Posterior cingulate gyrus (tissue), 11 donors: Measurements from ENCODE around the gene TIMM10.
A peak's percentile ranks its signal among the peaks of the same experiment; 100 is the strongest.

Source experiments
- DNase-seq, 10 donors: peaks; one replicate each; pipeline versions ENCODE4 v3.0.0 to v3.0.0-alpha.2; 2020 to 2021; ENCODE audit warnings: mixed read lengths in 3 of 10
- intact Hi-C: fragments of 100-400 bp; cut with DNase I; formaldehyde crosslinking; loops from one replicate; pipeline ENCODE4 v1.15.1; 2023

Gene TIMM10, protein sequence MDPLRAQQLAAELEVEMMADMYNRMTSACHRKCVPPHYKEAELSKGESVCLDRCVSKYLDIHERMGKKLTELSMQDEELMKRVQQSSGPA

GRCh38 chr11:57530596-57531507, at the start of gene TIMM10:
TSS of gene TIMM10 (minus strand) at chr11:57530754. CDS start at chr11:57530189, 565 bp downstream.
- intact Hi-C loops, result loop anchor here (5.0 kb wide), 2 partner anchors 36 to 194 kb away; partner anchors contain the start of genes P2RX3, SSRP1 and UBE2L6
- DNase-seq, result peak; percentile 91 to 99 (median 96)

DNA sequence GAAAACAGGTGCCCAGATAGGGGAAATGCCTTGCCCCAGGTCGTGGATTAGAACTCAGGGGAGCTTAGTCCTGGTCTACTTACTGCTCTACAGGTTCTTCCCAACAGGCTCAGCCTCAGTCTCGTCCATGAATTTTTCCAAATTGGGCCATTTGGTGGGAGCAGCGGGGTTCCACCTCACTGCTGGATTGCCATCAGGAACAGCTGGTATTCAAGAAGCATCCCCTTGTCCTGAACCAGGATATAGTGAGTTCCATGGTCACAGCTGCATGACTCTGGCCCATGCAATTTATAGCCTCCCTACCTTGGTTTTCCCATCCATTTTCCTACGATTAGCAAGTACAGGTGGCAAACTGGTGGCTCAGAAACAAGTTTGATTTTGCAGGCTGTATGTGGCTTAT, 43.5 kb upstream of the TIMM10 start:
- intact Hi-C loops, result no loop called here

DNA sequence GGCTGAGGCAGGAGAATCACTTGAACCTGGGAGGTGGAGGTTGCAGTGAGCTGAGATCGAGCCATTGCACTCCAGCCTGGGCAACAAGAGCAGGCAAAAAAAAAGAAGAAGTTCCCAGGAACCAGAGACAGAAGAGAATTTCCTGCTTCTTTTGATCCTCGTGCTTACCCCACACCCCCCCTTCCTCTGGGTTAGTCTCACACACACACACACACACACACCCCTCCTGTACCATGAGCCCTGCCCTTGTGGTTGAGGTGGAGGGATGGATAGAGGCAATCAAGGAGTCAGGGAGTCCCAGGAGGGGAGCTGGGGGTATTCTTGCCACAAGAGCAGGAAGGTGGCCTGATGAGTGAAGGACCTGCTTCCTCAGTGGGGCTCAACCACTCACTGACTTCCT, 41.1 kb upstream of the TIMM10 start:
- peak in 1 of 10 donors; percentile 21 for DNase-seq
- intact Hi-C loops, result no loop called here

More for the DNA sequence above, 43.5 kb upstream of the TIMM10 start:
- DNase-seq, result no peak

- peak in 4 of 10 donors; percentile 13 to 87 (median 82) for DNase-seq
These were observed 37.8 kb upstream of the TIMM10 start for GRCh38 chr11:57568330-57568766.

DNA sequence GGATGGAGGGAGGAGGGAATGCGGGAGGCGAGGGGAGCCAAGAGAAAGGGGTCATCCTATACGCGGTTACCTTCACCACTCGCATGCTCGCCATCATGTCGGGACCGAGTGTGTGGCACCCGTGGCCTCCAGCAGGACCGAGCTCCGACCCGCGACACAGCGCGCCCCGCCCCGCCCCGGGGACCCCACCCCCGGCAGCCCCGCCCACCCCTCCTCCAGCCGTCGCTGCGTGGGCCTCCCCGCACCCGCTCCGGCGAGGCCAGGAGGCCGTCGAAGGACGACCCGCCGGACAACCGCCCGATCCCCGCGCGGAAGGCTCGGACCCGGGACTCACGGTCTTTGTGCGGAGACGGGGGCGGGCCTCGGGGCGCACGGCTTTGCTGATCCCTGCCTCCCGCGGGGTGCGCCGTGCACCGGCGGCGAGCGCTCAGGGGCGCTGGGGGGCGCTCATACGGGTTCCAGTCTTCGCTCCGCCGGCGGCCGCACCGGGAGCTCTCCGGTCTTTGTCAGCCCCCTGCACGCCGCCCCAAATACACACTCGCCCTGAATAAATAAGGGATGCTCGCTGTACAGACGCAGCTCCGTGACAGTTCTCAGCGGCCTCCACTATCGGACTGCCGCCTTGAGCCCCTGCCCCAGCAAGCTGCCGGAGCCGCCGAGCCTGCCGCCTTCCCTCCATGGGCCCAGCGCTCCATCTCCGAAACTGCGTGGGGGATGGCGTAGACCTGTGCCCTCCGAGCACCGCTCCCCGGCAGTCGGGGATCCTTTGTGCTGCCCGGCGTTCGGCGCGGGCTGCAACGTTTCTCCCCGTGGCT, 37.2 kb upstream of the TIMM10 start, which contains the start of gene UBE2L6:
Gene UBE2L6, minus strand, starts transcription at position 158 of the 815 bp plus-strand sequence. Its CDS starts 61 bp downstream, at position 97.
- intact Hi-C loops, result loop anchor here (1.0 to 5.0 kb wide), 2 partner anchors 35 to 77 kb away; partner anchors contain the start of gene TIMM10
- DNase-seq, result peak; percentile 51 to 96 (median 80)

More at GRCh38 chr11:57568330-57568766, 37.8 kb upstream of the TIMM10 start:
- intact Hi-C loops, result loop anchor here (1.0 to 5.0 kb wide), 2 partner anchors 36 to 76 kb away; partner anchors contain the start of gene TIMM10

DNA sequence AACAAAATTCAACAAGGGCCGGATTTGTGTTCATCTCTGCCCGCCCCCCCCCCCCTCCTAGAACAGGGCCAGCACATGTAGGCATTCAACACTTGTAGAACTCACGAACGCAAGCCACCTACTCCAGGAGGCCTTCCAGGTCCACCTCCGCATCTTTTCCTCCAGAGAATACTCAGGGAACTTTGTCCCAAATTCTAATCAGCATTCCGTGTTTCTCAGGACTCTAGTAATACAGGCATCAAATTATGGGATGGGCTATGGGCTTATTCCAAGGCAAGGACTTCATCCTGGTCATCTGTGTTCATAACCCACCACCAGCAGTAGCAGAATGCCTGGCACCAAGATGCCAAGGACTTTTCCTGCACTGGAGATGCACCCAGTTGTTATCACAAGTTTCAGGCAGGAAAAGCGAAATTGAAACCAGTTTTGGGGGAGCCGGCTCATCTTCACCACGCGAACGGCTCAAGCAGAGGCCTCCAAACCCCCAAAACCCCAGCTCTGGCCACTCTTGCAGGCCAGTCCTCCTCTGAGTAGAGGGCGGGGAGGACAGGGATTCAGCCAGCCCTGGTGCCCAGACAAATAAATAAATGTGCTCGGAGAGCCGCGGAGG, 36.5 kb upstream of the TIMM10 start:
- intact Hi-C loops, result loop anchor here (5.0 kb wide), 1 partner anchor 35 kb away; the partner anchor contains the start of gene TIMM10
- peak in 3 of 10 donors; percentile 14 to 67 (median 14) for DNase-seq

- peak in 1 of 10 donors; percentile 22 for DNase-seq
- intact Hi-C loops, result loop anchor here (5.0 kb wide), 1 partner anchor 34 kb away; the partner anchor contains the start of gene TIMM10
These were observed 35.7 kb upstream of the TIMM10 start for GRCh38 chr11:57566005-57566904.

DNA sequence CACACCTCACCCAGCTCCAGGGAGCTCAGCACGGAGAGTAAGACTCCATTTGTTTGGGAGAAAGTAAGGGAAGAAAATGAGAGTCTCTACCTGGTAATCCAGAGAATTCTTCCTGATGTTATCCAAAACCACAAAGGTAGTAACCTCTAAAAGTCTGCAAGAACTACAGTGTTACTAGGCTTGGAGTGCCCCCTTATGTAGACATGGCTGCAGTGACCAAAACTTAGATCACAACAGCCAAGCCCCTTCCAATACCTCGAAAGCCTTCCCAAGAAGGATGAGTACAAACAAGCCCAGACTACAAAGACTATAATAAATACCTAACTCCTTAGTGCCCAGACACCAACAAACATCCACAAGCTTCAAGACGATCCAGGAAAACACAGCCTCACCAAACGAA, 32.0 kb upstream of the TIMM10 start:
- intact Hi-C loops, result no loop called here
- DNase-seq, result no peak

DNA sequence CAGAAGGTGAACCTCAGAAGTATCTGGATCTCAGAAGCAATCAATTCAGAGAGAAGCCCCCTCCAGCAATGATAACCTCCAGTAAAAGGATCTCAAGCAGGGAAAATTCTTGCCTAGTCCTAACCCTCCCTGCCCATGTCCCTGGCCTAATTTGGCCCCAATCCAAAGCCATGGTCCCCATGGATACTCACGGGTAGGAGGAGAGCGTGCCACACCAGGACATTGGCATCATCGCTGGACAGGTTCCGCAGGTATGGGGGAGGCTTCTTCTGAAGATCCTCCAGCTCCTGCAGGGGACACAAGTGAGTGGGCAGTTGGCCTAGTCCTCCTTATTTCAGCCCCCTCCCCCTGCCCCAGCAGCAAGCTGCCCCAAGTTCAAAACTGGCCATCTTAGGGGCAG, 29.6 kb upstream of the TIMM10 start:
- intact Hi-C loops, result no loop called here
- peak in 1 of 10 donors; percentile 11 for DNase-seq

DNA sequence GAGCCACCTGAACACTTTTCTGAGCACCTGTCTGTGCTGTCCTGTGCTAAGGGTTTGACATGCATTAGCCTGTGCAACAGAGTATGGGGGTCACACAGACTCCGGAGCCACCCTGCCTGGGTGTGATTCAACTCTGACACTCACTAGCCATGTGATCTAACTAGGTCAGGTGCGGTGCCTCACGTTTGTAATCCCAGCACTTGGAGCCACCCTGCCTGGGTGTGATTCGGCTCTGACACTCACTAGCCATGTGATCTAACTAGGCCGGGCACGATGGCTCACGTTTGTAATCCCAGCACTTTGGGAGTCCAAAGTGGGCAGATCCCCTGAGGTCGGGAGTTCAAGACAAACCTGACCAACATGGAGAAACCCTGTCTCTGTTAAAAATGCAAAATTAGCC, 25.5 kb upstream of the TIMM10 start:
- intact Hi-C loops, result no loop called here
- peak in 1 of 10 donors; percentile 31 for DNase-seq

- intact Hi-C loops, result no loop called here
These were observed 24.8 kb upstream of the TIMM10 start for GRCh38 chr11:57555393-57555792.

GRCh38 chr11:57552479-57552878, 21.9 kb upstream of the TIMM10 start:
- no peak for DNase-seq
- intact Hi-C loops, result no loop called here

More at GRCh38 chr11:57555393-57555792, 24.8 kb upstream of the TIMM10 start:
- no peak for DNase-seq

DNA sequence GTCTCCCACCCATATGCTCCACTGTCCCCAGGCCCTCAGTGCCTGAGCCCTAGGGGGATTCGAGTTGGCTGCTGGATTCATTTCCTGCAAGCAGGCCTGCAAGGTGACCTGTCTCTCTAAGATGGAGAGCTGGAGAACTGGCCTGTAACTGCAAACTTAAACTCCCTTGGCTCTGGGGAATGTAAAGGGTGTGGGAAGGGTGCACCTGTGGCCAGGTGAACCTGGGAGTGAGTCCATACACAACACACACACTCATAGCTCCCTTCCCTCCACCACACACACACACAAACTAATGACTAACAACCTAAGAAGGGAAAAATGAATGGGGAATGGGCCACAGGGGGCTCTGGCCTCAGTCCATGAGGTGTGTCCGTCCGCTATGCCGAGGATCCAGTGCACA, 21.4 kb upstream of the TIMM10 start:
- intact Hi-C loops, result no loop called here

DNA sequence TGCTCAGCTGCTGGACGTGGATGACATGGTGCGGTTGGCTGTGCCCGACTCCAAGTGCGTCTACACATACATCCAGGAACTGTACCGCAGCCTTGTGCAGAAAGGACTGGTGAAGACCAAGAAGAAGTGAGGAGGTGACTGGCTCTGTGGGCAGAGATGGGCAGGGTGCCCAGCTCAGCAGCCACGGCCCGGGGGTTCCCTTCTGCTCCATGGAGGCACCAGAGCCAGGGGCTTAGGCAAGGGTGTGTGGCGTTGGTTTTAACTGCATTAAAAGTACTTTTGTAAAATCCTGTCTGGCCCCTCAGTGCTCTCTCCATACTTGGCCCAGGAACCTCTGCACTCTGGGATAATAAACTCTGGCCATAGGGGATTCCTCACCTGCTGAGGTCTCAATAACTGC, 19.4 kb upstream of the TIMM10 start:
- peak in 1 of 10 donors; percentile 52 for DNase-seq
- intact Hi-C loops, result no loop called here

More for the DNA sequence above, 21.4 kb upstream of the TIMM10 start:
- no peak for DNase-seq

DNA sequence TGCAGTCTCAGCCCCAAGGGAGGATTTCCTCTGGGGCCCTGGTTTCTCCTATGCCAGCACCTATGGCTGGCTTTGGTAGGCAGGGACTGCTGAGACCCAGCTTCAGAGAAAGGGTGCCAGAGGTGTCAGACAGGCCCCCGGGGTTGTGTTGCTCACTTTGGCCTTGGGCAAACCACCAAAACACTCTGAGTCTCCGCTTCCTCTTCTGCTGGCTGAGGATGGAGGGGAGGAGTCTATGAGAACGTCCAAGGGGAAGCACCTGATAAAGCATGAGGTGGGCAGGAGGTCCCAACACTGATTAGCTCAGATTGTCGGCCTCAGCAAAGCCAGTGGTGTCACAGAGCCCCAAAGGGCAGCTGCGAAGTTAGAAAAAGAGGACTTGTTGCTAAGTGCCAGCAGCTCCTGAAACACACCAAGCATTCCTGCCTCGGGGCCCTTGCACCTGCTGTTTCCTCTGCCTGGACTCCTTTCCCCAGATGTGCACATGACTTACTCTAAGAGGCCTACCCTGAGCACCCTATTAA, 17.4 kb upstream of the TIMM10 start:
- intact Hi-C loops, result no loop called here
- DNase-seq, result peak in 1 of 10 donors; percentile 68

DNA sequence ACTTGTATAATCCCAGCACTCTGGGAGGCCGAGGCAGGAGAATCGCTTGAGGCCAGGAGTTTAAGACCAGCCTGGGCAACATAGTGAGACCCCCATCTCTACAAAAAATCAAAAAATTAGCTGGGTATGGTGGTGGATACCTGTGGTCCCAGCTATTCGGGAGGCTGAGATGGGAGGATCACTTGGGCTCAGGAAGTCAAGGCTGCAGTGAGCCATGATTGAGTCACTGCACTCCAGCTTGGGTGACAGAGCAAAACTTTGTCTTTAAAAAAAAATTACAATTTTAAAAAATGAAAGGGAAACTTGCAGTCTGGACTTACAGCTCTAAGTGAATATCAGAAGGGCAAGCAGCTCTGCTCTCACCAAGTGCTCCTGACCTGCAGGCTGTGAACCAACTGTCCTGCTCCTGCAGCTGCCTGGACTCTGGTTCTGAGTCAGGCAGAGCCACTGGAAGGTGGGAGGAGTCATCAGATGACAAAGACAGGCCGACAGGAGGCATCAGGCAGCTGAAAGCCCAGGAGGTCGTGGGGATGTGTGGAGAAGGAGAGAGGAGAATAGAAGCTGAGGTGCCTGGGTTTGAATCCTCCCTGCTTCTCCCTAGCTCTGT, 16.4 kb upstream of the TIMM10 start:
- no peak for DNase-seq
- intact Hi-C loops, result no loop called here

DNA sequence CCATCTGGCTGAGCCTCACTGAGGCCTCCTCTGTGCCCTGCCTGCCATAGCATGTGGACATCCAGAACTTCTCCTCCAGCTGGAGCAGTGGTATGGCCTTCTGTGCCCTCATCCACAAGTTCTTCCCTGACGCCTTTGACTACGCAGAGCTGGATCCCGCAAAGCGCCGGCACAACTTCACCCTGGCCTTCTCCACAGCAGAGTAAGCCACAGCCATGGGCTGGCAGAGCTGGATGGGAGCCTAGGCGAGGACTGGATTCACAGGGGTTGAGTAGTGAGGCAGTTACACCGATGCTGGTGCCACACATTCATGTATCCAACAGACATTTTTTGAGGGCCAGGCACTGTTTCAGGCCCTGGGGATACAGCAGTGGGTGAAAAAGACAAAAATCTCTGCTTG, 15.9 kb upstream of the TIMM10 start:
- intact Hi-C loops, result no loop called here
- peak in 1 of 10 donors; percentile 81 for DNase-seq

DNA sequence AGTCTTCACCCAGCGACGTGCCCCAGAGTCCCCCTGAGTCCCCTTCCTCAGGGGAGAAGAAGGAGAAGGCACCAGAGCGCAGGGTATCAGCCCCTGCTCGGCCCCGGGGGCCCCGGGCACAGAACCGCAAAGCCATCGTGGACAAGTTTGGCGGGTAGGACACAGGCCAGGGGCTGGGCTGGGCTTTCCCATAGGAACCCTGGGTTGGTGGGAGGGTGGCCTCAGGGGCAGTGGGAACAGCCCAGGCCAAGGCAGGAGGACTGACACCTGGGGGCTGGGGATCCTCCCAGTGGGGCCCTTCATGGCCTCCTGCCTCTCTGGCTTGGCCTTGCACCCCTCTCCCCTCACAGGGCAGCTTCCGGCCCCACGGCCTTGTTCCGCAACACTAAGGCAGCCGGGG, 15.3 kb upstream of the TIMM10 start:
- intact Hi-C loops, result no loop called here
- DNase-seq, result peak in 1 of 10 donors; percentile 87
